A673 (cell line): ENCODE measurements around the gene RFTN1.

Source experiments
- EZH2 ChIP-seq: fragments of 200-600 bp; sonication (generic); IDR thresholded peaks from 2 replicates; pipeline ENCODE4 v1.6.1; 2017; ENCODE audit warnings: borderline replicate concordance, low read depth, mild to moderate bottlenecking, mixed read lengths, antibody characterized with exemption, low read length; ENCODE audit not compliant: poor library complexity, severe bottlenecking
- TF ChIP-seq, protein P1 (sequence below): fragments of 300-800, 200-600 bp; sonication (generic); conservative IDR thresholded peaks from 2 replicates; pipeline ENCODE4 v1.5.1; 2017; ENCODE audit warnings: low read depth, mild to moderate bottlenecking, antibody characterized with exemption, low read length, moderate library complexity, mixed read lengths

DNA sequence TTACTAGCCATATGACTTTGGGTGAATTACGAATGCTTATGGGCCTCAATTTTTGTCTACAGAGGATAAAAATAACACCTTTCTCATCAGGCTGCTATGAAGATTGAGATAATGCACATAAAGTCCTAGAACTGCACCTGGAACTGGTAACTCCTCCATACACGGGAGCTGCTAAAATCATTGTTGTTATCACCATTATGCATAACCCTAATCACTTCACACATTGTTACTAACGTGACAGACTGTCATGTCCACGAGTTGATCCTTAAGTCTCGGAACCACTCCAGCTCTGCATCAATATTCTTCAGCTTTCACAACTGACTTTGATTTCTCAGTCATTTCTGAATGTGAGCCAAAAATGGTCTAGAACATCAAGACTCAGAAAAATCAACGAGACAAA is 64.1 kb downstream of the RFTN1 start:
- TF ChIP-seq, protein P1, sequence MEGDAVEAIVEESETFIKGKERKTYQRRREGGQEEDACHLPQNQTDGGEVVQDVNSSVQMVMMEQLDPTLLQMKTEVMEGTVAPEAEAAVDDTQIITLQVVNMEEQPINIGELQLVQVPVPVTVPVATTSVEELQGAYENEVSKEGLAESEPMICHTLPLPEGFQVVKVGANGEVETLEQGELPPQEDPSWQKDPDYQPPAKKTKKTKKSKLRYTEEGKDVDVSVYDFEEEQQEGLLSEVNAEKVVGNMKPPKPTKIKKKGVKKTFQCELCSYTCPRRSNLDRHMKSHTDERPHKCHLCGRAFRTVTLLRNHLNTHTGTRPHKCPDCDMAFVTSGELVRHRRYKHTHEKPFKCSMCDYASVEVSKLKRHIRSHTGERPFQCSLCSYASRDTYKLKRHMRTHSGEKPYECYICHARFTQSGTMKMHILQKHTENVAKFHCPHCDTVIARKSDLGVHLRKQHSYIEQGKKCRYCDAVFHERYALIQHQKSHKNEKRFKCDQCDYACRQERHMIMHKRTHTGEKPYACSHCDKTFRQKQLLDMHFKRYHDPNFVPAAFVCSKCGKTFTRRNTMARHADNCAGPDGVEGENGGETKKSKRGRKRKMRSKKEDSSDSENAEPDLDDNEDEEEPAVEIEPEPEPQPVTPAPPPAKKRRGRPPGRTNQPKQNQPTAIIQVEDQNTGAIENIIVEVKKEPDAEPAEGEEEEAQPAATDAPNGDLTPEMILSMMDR, result no peak
- TF ChIP-seq EZH2, result no peak
